Epithelial cell of umbilical artery (primary cell): ENCODE results near the gene OR6K2. TPM values are rescaled to one million over a fixed set of nuclear protein-coding genes. Genes with fewer than 3 reads are reported as not detected.

Experiments used
- total RNA-seq: library from RNA; depleted of rRNA; stranded (reverse); fragments of >200 nt; gene quantifications from 2 replicates; pipeline ENCODE4 v1.2.3, GENCODE V29; 2014

The OR6K2 gene
- not detected in 2 replicates for total RNA-seq

GRCh38 chr1:158700552-158700951 is at the start of gene OR6K2:
Gene OR6K2 (minus strand): TSS chr1:158700652. CDS start chr1:158700652, 0 bp downstream.

GRCh38 chr1:158720620-158721019 is 20.2 kb upstream of the OR6K2 start, which contains the start of gene OR6K3:
Gene OR6K3 (minus strand): TSS chr1:158720720. CDS start chr1:158718115, 2,605 bp downstream.

GRCh38 chr1:158686111-158687009 is 14.1 kb downstream of the OR6K2 start, which contains the start of gene SPTA1:
Gene SPTA1 (minus strand): TSS chr1:158686715. CDS start chr1:158686517, 198 bp downstream.

Other genes starting within 250 kb of the OR6K2 start
- gene OR10K1, start 238.8 kb downstream of the OR6K2 start, total RNA-seq, result not detected in 2 replicates
- not detected in 2 replicates for gene OR10R2, start 228.4 kb downstream of the OR6K2 start, total RNA-seq
- gene OR6Y1, start 146.2 kb downstream of the OR6K2 start, total RNA-seq, result not detected in 2 replicates
- not detected in 2 replicates for gene OR6P1, start 130.1 kb downstream of the OR6K2 start, total RNA-seq
- gene OR10X1, start 120.8 kb downstream of the OR6K2 start, total RNA-seq, result not detected in 2 replicates
- not detected in 2 replicates for gene OR10Z1, start 95.4 kb downstream of the OR6K2 start, total RNA-seq
- under 0.01 and 0.32 TPM in 2 replicates for gene SPTA1, start 13.9 kb downstream of the OR6K2 start, total RNA-seq
- gene OR6K3, start 20.1 kb upstream of the OR6K2 start, total RNA-seq, result not detected in 2 replicates
- not detected in 2 replicates for gene OR6K6, start 54.1 kb upstream of the OR6K2 start, total RNA-seq
- gene OR6N1, start 71.5 kb upstream of the OR6K2 start, total RNA-seq, result not detected in 2 replicates
- not detected in 2 replicates for gene OR6N2, start 80.6 kb upstream of the OR6K2 start, total RNA-seq
- not detected in 2 replicates for gene MNDA, start 130.7 kb upstream of the OR6K2 start, total RNA-seq
- not detected in 2 replicates for gene PYHIN1, start 230.9 kb upstream of the OR6K2 start, total RNA-seq